ENCODE measurements around the gene LGALS7B.

GRCh38 chr19:38774181-38774950, 14.6 kb upstream of the LGALS7B start:
- TF ChIP-seq, protein P1, sequence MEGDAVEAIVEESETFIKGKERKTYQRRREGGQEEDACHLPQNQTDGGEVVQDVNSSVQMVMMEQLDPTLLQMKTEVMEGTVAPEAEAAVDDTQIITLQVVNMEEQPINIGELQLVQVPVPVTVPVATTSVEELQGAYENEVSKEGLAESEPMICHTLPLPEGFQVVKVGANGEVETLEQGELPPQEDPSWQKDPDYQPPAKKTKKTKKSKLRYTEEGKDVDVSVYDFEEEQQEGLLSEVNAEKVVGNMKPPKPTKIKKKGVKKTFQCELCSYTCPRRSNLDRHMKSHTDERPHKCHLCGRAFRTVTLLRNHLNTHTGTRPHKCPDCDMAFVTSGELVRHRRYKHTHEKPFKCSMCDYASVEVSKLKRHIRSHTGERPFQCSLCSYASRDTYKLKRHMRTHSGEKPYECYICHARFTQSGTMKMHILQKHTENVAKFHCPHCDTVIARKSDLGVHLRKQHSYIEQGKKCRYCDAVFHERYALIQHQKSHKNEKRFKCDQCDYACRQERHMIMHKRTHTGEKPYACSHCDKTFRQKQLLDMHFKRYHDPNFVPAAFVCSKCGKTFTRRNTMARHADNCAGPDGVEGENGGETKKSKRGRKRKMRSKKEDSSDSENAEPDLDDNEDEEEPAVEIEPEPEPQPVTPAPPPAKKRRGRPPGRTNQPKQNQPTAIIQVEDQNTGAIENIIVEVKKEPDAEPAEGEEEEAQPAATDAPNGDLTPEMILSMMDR (IDR thresholded peaks at IDR 0.05; ENCODE audit: low read length): no peak
- TF ChIP-seq EZH2 (IDR thresholded peaks at IDR 0.05; ENCODE audit: borderline replicate concordance, low read length): no peak

Measured in OCI-LY1 (cell line).